Endometrium (tissue), 2 donors: Measurements from ENCODE around the gene ROBO1.

Experiments
- FAIRE-seq: peaks from 2 replicates; lab custom pipeline; 2012; peaks lifted over from hg19 to GRCh38; lab: Jason Lieb, UNC
- donor health status: control.
- donor health status: control.

Gene ROBO1

DNA sequence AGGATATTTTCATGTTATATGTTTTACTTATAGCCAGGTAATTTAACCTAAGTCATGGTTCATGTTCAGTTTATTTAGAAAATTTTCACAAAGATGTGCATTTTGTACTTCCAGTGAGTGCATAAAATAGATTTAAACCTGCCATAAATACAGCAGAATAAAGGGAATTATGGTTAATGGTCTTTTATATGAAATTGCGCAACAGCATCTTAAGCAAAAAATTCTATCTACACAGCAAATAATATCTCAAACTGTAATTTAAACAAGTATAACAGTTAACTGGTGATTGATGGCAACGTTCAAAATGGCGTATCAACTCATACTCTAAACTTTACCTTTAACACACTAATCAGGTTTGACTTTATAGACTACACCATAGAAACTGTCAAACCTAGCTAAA is 97.6 kb downstream of the ROBO1 start:
- FAIRE-seq = no peak

DNA sequence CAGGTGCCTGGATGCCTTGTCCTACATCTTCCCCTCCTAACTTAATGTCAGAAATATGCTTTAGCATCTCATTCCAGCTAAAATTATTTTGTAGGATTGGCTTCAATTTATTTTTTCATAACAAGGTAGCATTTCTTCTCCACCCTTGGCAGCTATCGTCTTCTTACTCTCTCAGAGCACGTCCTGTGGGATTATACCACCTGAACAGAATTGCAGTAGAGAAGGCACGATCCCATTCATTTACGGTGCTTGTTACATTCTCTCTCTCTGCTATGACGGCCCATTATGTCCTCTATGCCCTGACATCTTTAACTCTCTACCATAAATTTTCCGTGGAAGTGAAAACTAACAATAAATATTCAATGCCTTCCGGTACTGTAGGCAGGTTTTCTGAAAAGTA is 103.3 kb downstream of the ROBO1 start:
- no peak for FAIRE-seq

DNA sequence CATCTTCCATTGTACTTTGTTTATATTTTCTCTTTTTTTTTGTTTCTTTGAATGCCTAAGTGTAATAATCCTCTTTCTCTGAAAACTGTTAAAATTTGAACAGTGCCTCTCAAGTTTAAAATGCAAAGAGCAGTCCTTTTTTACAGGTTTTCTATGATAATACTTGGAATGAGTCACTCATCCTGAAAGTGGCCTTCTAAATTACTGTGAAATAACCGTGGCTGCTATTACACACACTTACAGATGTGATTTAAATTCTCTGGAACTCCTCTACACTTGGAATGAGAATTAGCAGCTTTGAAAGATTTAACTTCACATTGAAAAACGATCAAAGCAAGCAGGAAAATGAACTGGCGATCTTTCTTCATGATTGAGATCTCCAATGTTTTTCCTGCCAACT is 105.9 kb downstream of the ROBO1 start:
- no peak for FAIRE-seq

DNA sequence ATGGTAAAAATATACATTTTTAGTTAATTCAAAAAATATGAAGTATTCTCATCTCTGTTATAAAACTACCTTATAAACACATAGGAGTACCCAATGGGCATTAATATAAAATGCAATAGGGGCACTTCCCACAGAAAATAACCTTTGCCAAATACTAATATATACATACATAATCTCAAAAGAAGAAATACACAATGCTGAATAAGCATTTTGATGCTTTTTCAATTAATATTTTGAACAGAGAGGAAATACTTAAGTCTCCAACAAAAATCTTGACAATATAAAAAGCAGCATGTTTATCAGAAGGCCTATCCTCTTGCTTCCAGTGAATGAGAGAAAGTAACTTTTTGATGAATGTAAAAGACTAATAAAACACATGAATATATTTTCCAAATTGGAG is 110.7 kb downstream of the ROBO1 start:
- FAIRE-seq = no peak

DNA sequence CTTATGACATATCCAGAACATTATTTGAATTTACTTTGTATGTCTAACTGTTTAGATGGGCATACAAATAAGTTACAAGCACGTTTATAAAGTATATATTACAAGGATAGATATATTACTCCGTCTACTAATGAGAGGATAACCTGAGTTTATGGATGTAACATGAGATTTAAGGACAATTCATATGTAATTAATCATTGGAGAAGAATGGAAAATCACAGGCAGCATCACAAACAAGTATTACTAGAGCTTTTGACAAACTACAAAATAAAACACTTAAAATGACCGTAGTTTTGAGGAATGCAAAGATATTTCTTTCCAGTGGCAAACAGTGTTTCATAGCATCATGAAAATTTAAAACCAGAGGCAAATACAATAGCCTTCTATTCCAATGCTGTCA is 113.8 kb downstream of the ROBO1 start:
- no peak for FAIRE-seq

DNA sequence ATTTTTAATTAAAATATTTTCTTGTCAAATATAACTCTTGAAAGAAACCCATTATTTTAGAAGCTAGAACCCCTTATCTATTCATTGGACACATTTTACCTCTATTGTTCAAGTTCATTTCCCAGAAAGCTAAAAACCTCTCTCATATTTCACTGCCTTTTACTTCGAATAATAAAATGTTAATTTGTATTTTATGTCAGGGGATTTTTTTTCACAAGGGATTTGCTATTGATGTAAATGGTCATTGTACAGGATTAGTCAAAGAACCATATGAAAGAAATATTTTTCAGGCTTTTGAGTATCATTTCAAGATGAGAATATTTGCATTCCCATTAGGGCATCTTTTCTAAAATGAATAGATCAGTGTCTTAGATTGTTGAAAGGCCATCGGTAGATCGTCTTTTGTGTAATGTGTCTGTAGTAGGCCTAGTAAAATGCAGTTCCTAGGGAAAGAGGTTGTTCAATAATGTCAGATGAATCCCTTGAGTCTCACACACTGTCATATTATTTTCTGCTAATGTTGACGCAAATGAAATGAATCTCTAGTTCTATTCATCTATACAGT is 114.5 kb downstream of the ROBO1 start:
- FAIRE-seq = no peak

DNA sequence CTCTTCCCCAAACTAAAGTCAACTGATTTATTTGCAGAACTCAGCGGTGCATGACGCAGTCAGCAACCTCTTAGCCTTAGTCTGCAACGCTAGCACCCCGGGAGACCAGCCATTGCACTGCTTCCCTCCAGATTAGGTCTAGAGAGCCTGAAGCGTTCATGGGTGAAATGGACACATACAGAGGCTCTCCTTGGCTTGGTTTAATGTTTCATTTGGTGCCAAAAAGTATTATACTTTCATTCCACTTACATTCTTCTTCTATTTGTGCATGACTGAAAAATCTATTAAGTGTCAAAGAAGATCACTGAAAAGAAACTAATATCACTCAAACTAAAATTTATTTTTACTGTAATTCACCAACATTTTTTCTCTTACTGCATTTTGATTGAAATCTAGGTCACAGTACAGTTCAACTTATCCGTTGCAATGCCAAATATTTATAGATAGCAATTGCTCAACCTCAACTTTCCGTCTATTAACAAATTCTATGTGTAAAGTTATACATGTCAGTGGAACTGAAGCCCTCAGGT is 116.2 kb downstream of the ROBO1 start:
- no peak for FAIRE-seq

DNA sequence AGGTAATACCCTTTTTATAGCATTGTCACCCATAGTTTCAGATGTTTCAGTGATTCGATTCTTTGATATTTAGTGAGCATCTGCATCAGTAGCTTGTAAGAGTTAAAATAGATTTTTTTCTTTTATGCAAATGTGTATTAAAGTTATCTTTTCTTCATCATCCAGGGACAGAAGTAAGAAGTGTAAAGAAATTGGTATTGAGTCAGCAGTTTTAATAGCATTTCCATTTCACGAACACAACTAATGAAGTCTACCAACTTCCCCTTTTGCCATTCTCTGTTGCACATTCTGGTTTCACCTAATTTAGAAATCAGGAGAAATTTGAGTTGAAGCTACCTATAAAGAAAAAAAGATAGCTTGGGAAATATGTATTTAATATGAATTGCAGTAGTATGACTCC is 127.9 kb downstream of the ROBO1 start:
- no peak for FAIRE-seq

DNA sequence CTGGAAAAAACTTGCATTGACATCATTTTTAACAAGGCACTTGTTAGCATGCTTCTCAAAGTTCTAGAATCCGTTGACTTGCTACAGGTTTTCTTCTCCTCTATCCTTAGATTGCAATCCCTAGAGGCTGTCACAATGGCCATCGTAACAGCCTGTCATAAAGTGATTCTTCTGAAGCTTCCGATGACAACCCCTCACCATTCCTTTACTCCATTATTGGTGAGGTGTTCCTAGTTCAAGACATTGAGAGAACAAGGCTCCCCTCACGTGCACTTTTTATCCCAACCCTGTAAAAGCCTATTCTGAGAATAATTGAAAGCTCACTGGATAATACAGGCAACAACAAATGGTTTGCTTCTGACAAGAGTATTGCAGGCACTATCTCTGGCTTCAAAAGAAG is 131.4 kb downstream of the ROBO1 start:
- FAIRE-seq = no peak

DNA sequence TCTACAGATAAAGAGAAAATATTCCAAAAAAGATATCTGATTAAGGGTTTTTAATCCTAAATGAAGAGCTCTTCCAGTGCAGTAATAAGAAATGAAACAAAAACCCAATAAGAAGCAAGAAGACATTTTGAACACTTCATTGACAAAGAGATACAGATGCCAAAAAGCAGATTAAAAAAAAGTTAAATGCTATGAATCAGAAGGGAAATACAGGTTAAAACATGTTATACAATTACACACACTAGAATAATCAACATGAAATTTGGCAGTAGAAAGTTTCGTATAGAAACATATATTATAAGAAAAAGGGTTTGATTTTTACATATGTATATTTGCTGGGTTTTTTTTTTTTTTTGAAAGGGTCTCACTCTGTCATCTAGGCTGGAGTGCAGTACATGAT is 135.0 kb downstream of the ROBO1 start:
- FAIRE-seq = no peak

DNA sequence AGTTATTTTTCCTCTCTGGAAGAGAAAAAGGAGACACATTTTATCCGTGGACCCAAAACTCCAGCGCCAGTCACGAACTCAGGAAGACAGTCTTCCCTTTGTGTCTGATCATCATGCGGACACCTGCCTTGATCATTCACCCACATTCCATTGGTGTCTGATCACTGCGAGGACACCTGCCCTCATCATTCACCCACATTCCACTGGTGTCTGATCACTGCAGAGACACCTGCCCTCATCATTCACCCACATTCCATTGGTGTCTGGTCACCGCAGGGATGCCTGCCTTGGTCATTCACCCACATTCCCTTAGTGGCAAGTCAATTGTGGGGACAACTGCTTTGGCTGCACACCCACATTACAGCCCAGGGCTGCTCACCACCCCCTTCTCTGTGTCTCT is 148.9 kb downstream of the ROBO1 start:
- FAIRE-seq = no peak

DNA sequence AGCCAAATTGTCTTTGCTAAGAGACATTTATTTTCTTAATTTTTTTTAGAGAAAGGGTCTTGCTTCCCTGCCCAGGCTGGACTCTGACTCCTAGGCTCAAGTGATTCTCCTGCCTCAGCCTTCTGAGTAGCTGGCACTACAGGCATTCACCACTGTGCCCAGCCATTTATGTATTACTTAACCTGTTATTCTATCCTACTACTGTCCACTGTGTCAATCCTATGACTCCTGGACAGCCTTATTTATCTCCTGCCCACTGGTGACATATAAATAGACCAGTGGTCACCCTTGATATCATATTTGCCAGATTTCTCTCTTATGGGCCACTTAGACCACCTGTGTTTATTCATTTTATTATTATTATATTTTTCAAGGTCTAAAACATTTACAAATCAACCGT is 161.4 kb downstream of the ROBO1 start:
- no peak for FAIRE-seq

DNA sequence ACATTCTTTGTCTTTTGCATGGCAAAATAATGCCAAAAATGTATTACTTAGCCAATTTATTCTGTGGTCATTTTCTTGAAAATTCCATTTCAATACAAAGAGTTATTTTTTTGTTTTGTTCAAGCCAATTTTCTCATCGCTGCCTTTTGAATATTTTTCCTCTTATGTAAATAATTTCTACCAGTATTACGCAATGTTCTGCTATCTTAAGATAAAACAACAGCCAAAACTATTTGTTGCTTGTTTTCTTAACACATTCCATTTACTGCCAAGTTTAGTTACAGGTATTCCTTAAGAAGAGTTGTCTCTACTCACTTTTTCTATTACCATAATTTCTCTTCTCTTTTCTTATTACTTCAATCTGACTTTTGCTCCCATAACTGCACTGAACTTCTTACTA is 163.1 kb downstream of the ROBO1 start:
- FAIRE-seq = no peak

DNA sequence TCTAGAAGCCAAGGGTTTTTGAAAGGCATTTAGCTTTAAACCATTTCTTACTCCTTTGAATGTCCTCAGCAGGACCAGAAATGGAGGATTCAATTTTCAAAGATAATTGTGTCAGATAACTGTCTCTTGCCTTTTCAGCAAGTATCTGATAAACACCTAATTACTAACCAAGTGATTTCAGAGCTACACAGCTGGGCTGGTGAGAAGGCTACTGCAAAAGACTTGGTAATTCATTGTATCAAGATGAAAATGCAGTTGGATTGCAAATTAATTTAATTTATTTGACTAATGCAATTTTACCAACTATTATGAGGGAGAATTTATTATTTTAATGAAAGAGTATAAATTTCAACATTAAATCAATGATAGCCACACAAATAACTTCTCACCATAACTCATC is 165.4 kb downstream of the ROBO1 start:
- FAIRE-seq = no peak

DNA sequence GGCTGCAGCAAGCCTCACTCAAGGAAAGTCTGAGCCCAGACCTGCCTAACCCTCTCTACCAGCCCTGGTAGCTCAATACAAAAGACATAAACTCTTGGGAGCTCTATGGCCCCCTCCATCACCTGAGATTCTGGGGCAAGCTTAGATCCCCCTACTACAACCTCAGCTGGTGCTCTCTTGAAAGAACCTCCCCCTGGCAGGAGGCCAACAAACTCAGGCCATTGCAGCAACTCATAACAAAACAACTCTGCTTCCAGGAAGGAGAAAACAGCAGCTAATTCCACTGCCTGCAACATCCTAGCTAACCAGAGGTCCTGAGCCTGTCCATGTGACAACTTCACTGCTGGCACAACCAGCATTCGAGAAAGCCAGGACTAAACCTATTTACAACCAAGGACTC is 169.2 kb downstream of the ROBO1 start:
- FAIRE-seq = no peak

DNA sequence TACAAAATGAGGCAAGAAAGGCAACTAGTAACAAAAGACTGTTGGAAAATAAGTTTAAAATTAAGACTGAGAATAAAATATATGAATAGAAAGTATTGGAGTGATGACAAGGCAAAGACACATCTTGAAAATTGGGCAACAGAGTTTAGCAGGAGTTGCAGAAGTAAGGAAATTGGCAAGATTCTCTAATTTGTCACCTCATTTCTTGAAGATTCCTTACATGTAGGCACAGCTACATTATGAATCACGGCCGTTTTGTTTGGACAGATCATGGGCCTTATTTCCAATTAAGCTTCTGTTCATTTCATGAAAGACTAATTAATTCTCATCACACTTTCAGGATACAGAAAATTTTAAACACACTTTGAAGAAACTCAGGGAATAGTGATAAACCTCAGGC is 170.1 kb downstream of the ROBO1 start:
- FAIRE-seq = no peak

DNA sequence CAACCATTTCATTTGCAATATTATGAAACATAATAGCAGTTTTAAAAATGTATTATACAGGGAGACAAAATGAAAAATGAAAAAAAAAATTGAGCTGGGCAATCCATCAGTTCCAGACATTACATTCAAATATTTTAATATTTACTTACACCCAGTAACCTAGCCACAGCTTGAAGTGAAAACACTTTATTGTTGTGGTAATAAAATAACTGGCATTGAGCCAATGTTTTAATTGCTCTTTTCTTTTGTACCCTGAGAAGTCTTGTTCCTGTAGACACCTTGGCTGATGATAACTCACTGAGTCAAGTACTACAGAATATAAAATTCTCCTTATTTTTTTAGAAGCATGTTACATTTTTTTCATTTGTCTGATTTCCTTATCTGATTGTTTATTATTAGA is 180.6 kb downstream of the ROBO1 start:
- no peak for FAIRE-seq

DNA sequence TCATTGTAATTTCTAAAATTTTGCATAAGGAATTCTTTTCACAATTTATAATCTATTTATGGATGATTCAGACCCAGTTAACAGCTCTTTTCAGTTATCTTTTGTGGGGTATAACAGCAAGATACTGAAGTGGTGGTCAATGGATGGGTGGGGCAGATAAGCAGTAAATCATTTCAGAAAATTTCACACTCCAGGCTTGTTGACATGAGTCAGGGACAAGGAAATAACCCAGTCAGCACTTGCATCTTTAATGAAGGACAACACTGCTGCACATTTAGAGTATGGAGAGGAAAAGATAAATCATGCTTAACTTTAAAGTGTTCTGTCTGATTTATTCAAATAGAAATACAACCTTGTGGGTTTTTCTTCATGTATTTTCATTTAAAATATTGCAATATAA is 181.6 kb downstream of the ROBO1 start:
- no peak for FAIRE-seq

DNA sequence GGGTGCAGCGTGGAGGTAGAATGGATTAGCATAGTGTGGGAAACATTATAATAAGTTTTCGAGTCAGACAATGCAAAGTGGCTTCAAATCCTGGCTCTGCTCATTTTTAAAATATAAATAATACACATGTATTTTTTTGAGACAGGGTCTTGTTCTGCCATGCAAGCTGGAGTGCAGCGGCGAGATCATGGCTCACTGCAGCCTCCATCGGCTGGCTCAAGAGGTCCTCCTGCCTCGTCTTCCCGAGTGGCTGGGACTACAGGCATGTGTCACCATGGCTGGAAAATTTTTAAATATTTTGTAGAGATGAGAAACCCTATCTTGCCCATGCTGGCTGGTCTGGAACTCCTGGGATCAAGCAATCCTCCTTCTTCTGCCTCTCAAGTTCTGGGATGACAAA is 194.9 kb downstream of the ROBO1 start:
- no peak for FAIRE-seq

DNA sequence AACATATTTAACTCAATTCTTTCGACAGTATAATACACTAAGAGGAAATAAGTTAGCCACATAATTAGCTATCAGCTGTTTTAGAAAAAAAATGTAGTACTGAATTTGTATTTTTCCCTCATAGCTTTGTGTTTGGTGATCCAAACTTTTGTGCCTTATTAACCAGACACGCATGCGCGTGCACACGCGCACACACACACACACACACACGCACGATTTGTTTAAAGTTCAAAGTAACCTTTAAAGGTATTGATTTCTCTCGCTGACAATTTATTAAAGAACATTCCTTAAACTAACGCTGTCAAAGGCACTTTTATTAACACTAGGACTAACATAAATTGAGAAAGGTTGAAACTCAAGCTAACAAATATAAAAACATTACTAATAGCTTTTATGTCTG is 198.9 kb downstream of the ROBO1 start:
- FAIRE-seq = no peak

DNA sequence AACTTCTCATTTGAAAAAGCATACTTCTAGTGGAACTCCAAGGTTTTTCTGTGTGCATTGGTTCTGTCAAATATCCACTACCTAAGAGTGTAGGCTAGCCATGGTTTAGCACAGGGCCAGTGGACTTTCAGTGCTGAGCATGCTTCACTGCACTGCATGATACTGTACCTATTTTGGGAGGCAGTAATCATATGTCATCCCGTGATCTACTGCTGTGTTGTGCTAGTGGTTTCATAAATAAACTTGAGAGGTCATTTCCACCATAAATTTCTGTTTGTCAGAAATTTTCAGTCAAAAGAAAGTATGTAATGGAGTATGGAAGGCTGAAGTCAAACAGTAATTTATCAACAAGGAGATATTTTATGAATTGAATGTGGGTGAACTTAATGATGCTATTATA is 203.6 kb downstream of the ROBO1 start:
- no peak for FAIRE-seq

DNA sequence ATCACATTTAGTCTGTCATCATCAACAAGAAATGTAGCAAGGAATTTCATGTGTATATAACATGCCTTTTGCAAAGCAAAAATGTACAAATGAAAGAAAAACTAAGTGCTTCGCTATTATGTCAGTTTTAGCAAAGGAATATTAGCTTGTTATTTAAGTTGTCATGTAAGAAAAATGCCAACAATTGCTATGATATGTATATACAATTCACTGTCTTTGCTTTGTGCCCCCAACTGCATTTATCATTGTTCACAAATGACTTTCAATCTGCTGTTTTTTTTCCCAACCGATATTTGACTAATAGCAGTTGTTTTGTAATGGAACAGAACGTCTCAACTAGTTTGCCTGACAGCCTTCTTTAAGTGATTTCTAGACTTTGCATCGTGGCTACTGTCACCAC is 207.1 kb downstream of the ROBO1 start:
- no peak for FAIRE-seq

DNA sequence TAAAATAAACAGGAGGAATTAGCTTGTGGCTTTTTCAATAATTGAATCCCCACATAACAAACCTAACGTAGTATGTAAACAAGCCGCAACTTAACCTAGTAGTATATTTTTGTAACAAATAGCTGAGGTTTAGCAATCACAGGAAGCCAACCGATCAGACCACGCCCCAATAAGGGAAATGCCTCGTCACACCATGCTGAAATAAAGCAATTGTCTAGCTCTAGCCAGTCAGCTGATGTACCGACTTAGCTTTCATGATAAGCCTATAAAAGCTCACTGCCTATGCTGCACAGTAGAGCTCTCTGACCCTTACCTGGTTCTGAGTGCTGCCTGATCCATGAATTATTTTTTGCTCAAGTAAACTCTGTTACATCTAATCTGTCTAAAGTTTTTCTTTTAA is 208.9 kb downstream of the ROBO1 start:
- FAIRE-seq = no peak

DNA sequence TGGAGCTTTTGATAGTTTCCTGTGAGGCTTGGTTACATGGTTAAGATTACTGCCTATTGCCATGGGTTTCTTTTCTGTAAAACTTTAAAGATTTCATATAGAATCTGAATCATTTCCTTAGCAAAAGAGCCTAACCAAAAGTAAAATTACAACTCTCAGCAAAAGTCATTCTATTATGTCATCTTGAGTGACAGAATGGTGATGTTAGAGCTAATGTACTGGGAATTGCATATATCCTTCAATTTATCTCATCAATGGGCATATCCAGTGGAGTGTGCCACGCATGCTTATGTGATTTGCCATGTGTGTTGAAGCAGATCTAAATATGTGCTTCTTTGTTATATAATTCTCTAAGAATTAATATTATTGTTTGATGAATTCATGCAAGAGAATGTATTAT is 212.1 kb downstream of the ROBO1 start:
- FAIRE-seq = no peak

DNA sequence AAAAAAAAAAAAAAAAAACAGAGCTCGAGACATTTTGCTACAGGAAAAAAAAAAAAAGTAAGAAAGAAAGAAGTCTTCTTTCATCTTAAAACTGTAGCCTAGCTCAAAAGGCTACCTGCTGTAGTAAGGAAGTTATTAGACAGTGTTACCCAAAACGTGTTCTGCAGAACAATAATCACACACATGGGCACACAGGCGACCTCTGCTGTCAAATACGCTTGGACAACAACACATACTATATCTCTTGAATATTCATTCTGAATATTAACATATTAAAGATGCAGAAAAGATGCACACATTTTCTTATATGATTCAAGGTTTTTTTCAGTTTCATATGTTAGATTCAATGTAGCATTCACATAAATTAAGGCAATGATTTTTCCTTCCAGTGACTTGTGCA is 215.8 kb downstream of the ROBO1 start:
- no peak for FAIRE-seq
